HepG2 (cell line): ENCODE results near the gene GJC2. TPM values are rescaled to one million over a fixed set of nuclear protein-coding genes. Genes with fewer than 3 reads are reported as not detected.

Experiments
- ATAC-seq: fragments of 200-7000 bp; cut with Tn5 transposase; 3 replicates; pipeline ENCODE4 v1.9.1; 2020; ENCODE audit warnings: mild to moderate bottlenecking, moderate library complexity
- BruUV-seq: library from RNA; stranded (reverse); fragments of 400-500 nt; replicated peaks from 2 replicates; lab custom pipeline; 2021; lab: Mats Ljungman, UMichigan
- CTCF ChIA-PET: fragments of 300-600 bp; formaldehyde crosslinking; extraction: SDS; loops from one replicate; lab custom pipeline; 2021; ENCODE audit warnings: low total read pairs, inconsistent platforms, low intra/inter-chr PET ratio; lab: Yijun Ruan, JAX
- POLR2A ChIA-PET: fragments of 350-600 bp; sonication (Branson Sonifier 250); formaldehyde crosslinking; loops from one replicate; lab custom pipeline; 2020; ENCODE audit warnings: antibody characterized with exemption, inconsistent platforms; lab: Yijun Ruan, JAX
- DNase-seq: peaks from one replicate; pipeline ENCODE4 v3.0.0-alpha.2; 2015; ENCODE audit warnings: low spot score
- FAIRE-seq: peaks from 3 replicates; lab custom pipeline; 2011; peaks lifted over from hg19 to GRCh38; lab: Jason Lieb, UNC
- H2AFZ ChIP-seq: one replicate; pipeline ENCODE4 v1.6.1; 2011; ENCODE audit warnings: low read length, inconsistent platforms
- H3K27ac ChIP-seq: fragments of 300-600 bp; 3 replicates; pipeline ENCODE4 v1.8.0; 2011; ENCODE audit warnings: mixed run types, mild to moderate bottlenecking, mixed read lengths, low read length, inconsistent platforms; ENCODE audit not compliant: insufficient read depth; ENCODE audit errors: extremely low read length
- H3K27me3 ChIP-seq, 2 experiments: fragments of 200-600 bp in 1 of 2; 2 replicates in 1 of 2; 3 replicates in 1 of 2; pipeline versions ENCODE4 v1.6.0 to v1.8.0; 2011; ENCODE audit warnings: low read length in 2 of 2, mild to moderate bottlenecking in 2 of 2, moderate library complexity in 2 of 2, inconsistent platforms in 1 of 2; ENCODE audit not compliant: insufficient read depth in 2 of 2, control insufficient read depth in 1 of 2
- H3K36me3 ChIP-seq, 2 experiments: fragments of 200-600 bp in 1 of 2; replicated peaks in 1 of 2; 2 replicates in 1 of 2; 3 replicates in 1 of 2; pipeline versions ENCODE4 v1.5.1 to v1.8.0; 2011; ENCODE audit warnings: low read length in 2 of 2, inconsistent platforms in 1 of 2; ENCODE audit not compliant: insufficient read depth in 2 of 2, control insufficient read depth in 1 of 2
- H3K4me1 ChIP-seq: 2 replicates; pipeline ENCODE4 v1.5.1; 2012; ENCODE audit warnings: low read length, inconsistent platforms; ENCODE audit not compliant: insufficient read depth
- H3K4me2 ChIP-seq: 2 replicates; pipeline ENCODE4 v1.6.0; 2011; ENCODE audit warnings: low read depth, low read length, inconsistent platforms
- H3K4me3 ChIP-seq, 3 experiments: fragments of 200-600 bp in 1 of 3; sonication (generic), shearing (Covaris generic) in 1 of 3; replicated peaks in 1 of 3; 2 replicates each; pipeline ENCODE4 v1.5.1; 2011 to 2016; ENCODE audit warnings: low read length in 3 of 3, inconsistent platforms in 2 of 3, low read depth in 2 of 3, mild to moderate bottlenecking in 2 of 3, control low read depth in 1 of 3, mixed read lengths in 1 of 3; ENCODE audit not compliant: insufficient read depth in 1 of 3
- H3K79me2 ChIP-seq: one replicate; pipeline ENCODE4 v1.6.1; 2011; ENCODE audit warnings: low read length, inconsistent platforms; ENCODE audit not compliant: insufficient read depth
- H3K9ac ChIP-seq: 2 replicates; pipeline ENCODE4 v1.6.0; 2011; ENCODE audit warnings: mild to moderate bottlenecking, low read depth, low read length, inconsistent platforms; ENCODE audit not compliant: insufficient read depth
- H3K9me3 ChIP-seq: 2 replicates; pipeline ENCODE4 v1.5.1; 2012; ENCODE audit warnings: mild to moderate bottlenecking, low read length
- H4K20me1 ChIP-seq: 2 replicates; pipeline ENCODE4 v1.6.0; 2011; ENCODE audit warnings: inconsistent platforms, mild to moderate bottlenecking, low read length, moderate library complexity; ENCODE audit not compliant: insufficient read depth
- AGO2 ChIP-seq: fragments of 200-400 bp; formaldehyde crosslinking; optimal IDR thresholded peaks from 2 replicates; pipeline ENCODE3; 2017; ENCODE audit warnings: mild to moderate bottlenecking, low read depth, low read length, moderate library complexity
- GATAD1 ChIP-seq: IDR thresholded peaks from 2 replicates; pipeline ENCODE4 v1.6.1; 2016; ENCODE audit warnings: missing genetic modification reagents, missing compliant biosample characterization
- MED8 ChIP-seq: sonication (generic); formaldehyde crosslinking; IDR thresholded peaks from 2 replicates; pipeline ENCODE4 v1.8.1; 2023; ENCODE audit warnings: mild to moderate bottlenecking, missing genetic modification reagents; ENCODE audit not compliant: insufficient replicate concordance
- SNAI1 ChIP-seq: sonication (generic); formaldehyde crosslinking; IDR thresholded peaks from 2 replicates; pipeline ENCODE4 v1.5.0; 2020; ENCODE audit warnings: mild to moderate bottlenecking, missing genetic modification reagents, borderline replicate concordance
- STAG1 ChIP-seq: sonication (generic); formaldehyde crosslinking; IDR thresholded peaks from 2 replicates; pipeline ENCODE4 v1.4.0; 2020; ENCODE audit warnings: missing genetic modification reagents
- TMF1 ChIP-seq: sonication (generic); formaldehyde crosslinking; IDR thresholded peaks from 2 replicates; pipeline ENCODE4 v1.8.1; 2022; ENCODE audit warnings: low read depth, missing genetic modification reagents
- ZFP36L1 ChIP-seq: sonication (generic); formaldehyde crosslinking; IDR thresholded peaks from 2 replicates; pipeline ENCODE4 v1.8.0; 2022; ENCODE audit warnings: mild to moderate bottlenecking, missing genetic modification reagents, moderate library complexity
- WGBS: methylation state at CpG from one replicate; pipeline ENCODE4 v1.1.6; 2017; ENCODE audit warnings: low lambda C conversion rate; 5-methylcytosine and 5-hydroxymethylcytosine counted together
- in situ Hi-C: cut with HindIII; loops from 2 replicates; pipeline ENCODE4 v1.10.0; 2017; ENCODE audit warnings: low pct_unique_long_range_greater_than_20kb; ENCODE audit not compliant: extremely low pct_ligation_motif_present
- intact Hi-C: fragments of 100-400 bp; cut with micrococcal nuclease; formaldehyde crosslinking; loops from one replicate; pipeline ENCODE4 v1.10.0; 2022; ENCODE audit not compliant: unreplicated experiment
- polyA plus RNA-seq, 8 experiments: library from polyadenylated mRNA; depleted of rRNA in 3 of 8; stranded (reverse) in 7 of 8; unstranded in 1 of 8; fragments of >200 nt; fragmentation: Illumina TruSeq in 4 of 8; extraction: Trizol in 4 of 8; gene quantifications; 2 replicates each; pipeline versions ENCODE4 v1.2.1 to v1.2.3, GENCODE V29; 2011 to 2016; ENCODE audit warnings: low read depth in 4 of 8, missing spikeins in 1 of 8, mixed read lengths in 1 of 8; ENCODE audit not compliant: insufficient read depth in 1 of 8
- total RNA-seq, 5 experiments: library from RNA; depleted of rRNA; stranded (reverse); fragments of >200 nt; fragmentation: Illumina TruSeq; extraction: Trizol; gene quantifications; 2 replicates each; pipeline ENCODE4 v1.2.3, GENCODE V29; 2016; ENCODE audit warnings: low read depth in 1 of 5

Gene GJC2
- total and polyA plus RNA-seq, 2 of the 13 experiments (the other 11 are each of a cell fraction or from before 2014, with no cell fraction given): 1.6 to 3.8 TPM

- Histone ChIP-seq H3K9me3 (no peaks in the 10 kb centered on the region), H3K36me3 (0 out of 5 replicates have a peak, but pooled peaks cover 0 to 6% of the 10 kb centered on the region in 2 experiments), H3K4me1 (peaks cover 34% of the 10 kb centered on the region), H3K4me3 (no peak overlapping the region), H3K4me2 (no peak overlapping the region), H3K9ac (no peak overlapping the region), H4K20me1 (peaks cover 3% of the 10 kb centered on the region; the same call in 1 of the 2 replicates), H3K27me3 (no peaks in the 10 kb centered on the region), H3K27ac (no peak overlapping the region), H2AFZ (no peak overlapping the region), H3K79me2 (peaks cover 4% of the 10 kb centered on the region)
- DNase-seq (no peak), FAIRE-seq (no peak), ATAC-seq (no peak)
- BruUV-seq: no TSS peak
- TF ChIP-seq SNAI1 (CRISPR knock-in tag) (no peak), AGO2 (peak; percentile 24)
- intact Hi-C loops: no loop called here
- ChIA-PET CTCF (no interaction called here), POLR2A (interaction anchor here (2.8 to 7.9 kb wide), 2 partner anchors 8 to 13 kb away, joined by 16 to 72 read pairs; partner anchors contain the start of gene IBA57)
- in situ Hi-C loops: no loop called here
- WGBS: 98% methylated on average over 8 of the region's 19 CpGs
Measured at GRCh38 chr1:228152097-228152917, 2.6 kb downstream of the GJC2 start.

GRCh38 chr1:228152918-228153258 lies 3.2 kb downstream of the GJC2 start:
- 100% methylated on average over 3 of the region's 3 CpGs for WGBS
- FAIRE-seq: no peak
- Histone ChIP-seq H2AFZ (no peak overlapping the region), H3K9ac (no peak overlapping the region), H3K27ac (no peak overlapping the region), H3K4me1 (peaks cover 34% of the 10 kb centered on the region), H3K36me3 (0 out of 5 replicates have a peak, but pooled peaks cover 0 to under 1% of the 10 kb centered on the region in 2 experiments), H3K9me3 (no peaks in the 10 kb centered on the region), H3K4me3 (no peak overlapping the region), H3K27me3 (no peaks in the 10 kb centered on the region), H3K79me2 (peaks cover 4% of the 10 kb centered on the region), H4K20me1 (peaks cover 3% of the 10 kb centered on the region; the same call in 1 of the 2 replicates), H3K4me2 (no peak overlapping the region)
- intact Hi-C loops: no loop called here
- TF ChIP-seq GATAD1 (CRISPR knock-in tag): no peak
- TF ChIP-seq TMF1 (CRISPR knock-in tag): no peak
- TF ChIP-seq MED8 (CRISPR knock-in tag): no peak
- no peak for TF ChIP-seq ZFP36L1 (CRISPR knock-in tag)
- TF ChIP-seq STAG1 (CRISPR knock-in tag): no peak
- in situ Hi-C loops: no loop called here
- no peak for DNase-seq
- BruUV-seq: no TSS peak
- ChIA-PET POLR2A (interaction anchor here (2.8 to 7.9 kb wide), 2 partner anchors 7 to 13 kb away, joined by 16 to 72 read pairs; partner anchors contain the start of gene IBA57), CTCF (no interaction called here)
- ATAC-seq: no peak
